GM21515 (cell line): ENCODE data around the gene PRELID3B.
"Not testable (repeated sequence)": the region's sequence is repeated elsewhere in the genome, so short reads cannot be mapped to it uniquely, and the experiment has no call there.

ENCODE experiments used
- ATAC-seq: cut with Tn5 transposase; IDR thresholded peaks from one replicate; pipeline ENCODE4 v1.9.1; 2021; ENCODE audit not compliant: unreplicated experiment

Gene PRELID3B

GRCh38 chr20:59050437-59050836, 7.9 kb upstream of the PRELID3B start:
- no peak for ATAC-seq

GRCh38 chr20:59048681-59049030, 6.1 kb upstream of the PRELID3B start:
- no peak for ATAC-seq

DNA sequence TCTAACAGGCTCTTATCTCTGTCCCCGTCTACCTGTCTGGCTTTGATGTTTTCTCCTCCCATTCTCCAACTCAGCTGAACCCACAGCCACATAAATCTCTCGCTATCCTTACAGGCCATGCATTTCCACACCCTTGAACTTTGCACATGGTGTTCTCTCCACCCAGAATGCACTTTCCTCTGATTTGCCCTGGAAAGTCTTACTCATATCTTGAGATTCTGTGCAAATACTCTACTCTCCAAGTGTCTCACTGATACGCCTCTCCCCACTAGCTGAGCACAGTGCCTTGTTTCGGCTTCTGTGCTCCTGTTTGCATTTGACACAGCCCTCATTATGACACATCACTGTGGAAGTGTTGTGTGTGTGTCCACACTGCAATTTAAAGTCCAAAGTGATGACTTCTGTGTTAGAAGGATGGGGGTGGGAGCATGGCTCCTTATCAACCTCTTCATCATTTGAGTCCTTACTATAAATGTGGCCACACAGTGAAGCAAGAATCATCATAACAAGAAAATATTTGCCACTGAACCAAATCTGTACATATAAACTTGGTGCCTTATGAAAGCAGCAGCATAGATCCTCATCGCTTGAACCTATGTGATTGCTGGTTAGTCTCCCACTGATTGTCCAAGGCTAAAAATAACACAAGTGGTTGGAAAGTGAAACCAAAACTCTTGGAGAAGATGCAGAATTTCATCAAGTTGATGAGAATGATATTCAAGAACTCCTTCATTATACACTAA, 5.5 kb upstream of the PRELID3B start:
- ATAC-seq: no peak

- no peak for ATAC-seq
Observed at GRCh38 chr20:59046862-59047261, 4.3 kb upstream of the PRELID3B start.

DNA sequence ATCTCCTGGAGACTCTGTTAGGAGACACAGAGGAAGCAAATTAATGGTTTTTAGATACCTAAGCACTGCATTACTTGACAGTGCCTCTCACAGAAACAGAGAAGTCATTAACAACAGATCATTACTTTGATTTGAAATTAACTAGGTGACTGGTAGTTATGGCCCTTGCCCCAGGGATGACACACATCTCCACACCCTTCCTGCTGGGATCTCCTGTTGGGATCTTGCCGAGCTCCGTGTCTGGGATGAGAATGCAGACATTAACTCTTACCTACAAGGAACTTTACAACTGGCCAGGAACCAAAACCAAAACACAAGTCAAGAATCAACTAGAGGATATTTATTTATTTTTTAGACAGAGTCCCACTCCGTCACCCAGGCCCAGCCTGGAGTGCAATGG, 2.2 kb upstream of the PRELID3B start:
- ATAC-seq: no peak

GRCh38 chr20:59044295-59044694, 1.7 kb upstream of the PRELID3B start:
- ATAC-seq: no peak

DNA sequence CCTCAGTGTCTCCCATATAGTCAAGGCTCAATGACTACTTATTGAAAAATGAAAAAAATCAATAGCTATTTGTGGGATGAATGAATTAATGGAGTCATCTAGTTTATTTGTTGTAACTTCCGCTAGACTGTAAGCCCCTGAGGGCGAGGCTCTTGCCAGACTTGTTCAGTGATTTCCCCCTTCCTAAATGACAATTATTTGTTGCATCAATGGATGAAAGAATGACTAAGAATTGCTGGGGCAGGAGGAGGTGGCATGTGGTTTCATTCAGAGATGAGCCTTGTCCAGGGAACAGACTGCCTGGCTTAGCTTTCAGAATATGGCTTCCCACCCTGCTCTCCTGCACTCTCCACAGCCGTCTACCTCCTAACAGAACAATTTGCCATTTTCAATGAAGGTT, 1.1 kb upstream of the PRELID3B start:
- no peak for ATAC-seq

GRCh38 chr20:59042796-59043631, 428 bp upstream of the PRELID3B start:
- peak; percentile 93 for ATAC-seq

DNA sequence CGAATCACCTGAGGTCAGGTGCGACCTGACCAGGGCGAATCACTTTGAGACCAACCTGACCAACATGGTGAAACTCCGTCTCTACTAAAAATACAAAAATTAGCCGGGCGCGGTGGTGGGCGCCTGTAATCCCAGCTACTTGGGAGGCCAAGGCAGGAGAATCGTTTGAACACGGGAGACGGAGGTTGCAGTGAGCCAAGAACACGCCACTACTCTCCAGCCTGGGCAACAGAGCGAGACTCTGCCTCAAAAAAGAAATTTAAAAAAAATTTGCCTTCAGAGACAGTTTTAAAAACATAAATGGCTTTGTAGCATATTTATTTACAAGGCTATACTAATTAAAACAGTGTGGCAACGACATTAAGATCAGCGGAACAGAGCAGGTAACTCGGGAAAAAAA, 1.1 kb downstream of the PRELID3B start:
- ATAC-seq: not testable (repeated sequence)

DNA sequence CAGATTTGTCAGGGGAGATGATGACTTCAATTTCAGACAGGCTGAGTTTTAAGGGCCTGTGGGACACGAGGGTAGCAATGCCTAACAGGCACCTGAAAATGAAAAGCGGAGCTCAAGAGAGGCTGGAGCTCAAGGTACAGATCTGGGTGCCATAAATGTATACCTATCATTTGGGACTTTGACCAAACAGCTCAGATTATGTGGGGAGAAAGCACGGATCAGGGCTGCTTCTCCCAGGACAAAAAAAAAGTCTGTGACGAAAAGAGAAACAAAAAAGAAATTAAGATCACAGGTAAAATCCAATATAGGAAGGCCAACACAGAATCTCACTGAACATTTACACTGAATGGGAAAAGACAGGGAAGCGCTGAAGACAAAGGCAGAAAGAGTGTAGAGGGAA, 1.9 kb downstream of the PRELID3B start:
- no peak for ATAC-seq

GRCh38 chr20:59039233-59039632, 3.4 kb downstream of the PRELID3B start:
- ATAC-seq: no peak

DNA sequence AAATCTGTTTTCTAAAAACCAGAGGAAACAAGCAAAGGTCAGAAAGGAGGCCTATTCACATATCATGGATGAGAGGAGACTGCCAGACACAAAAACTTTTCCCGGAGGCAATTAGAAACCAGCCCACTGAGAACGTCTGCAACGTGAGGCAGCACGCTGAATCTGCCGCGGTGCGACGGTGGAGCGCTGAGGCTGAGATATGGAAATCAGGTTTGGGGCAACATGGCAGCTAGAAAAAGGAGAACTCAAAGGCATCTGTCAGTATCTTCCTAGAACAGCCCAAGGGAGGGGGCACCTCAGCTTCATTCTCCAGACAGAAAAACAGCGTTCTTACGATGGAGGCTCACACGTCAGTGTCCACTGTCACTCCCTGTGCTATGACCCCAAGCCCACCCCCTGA, 5.2 kb downstream of the PRELID3B start:
- no peak for ATAC-seq

GRCh38 chr20:59035381-59035780, 7.2 kb downstream of the PRELID3B start:
- ATAC-seq: no peak

- no peak for ATAC-seq
Observed at GRCh38 chr20:59033616-59034165, 8.9 kb downstream of the PRELID3B start.

GRCh38 chr20:59033093-59033492, 9.5 kb downstream of the PRELID3B start:
- ATAC-seq: no peak

- no peak for ATAC-seq
Observed at GRCh38 chr20:59032713-59033059, 9.9 kb downstream of the PRELID3B start.

DNA sequence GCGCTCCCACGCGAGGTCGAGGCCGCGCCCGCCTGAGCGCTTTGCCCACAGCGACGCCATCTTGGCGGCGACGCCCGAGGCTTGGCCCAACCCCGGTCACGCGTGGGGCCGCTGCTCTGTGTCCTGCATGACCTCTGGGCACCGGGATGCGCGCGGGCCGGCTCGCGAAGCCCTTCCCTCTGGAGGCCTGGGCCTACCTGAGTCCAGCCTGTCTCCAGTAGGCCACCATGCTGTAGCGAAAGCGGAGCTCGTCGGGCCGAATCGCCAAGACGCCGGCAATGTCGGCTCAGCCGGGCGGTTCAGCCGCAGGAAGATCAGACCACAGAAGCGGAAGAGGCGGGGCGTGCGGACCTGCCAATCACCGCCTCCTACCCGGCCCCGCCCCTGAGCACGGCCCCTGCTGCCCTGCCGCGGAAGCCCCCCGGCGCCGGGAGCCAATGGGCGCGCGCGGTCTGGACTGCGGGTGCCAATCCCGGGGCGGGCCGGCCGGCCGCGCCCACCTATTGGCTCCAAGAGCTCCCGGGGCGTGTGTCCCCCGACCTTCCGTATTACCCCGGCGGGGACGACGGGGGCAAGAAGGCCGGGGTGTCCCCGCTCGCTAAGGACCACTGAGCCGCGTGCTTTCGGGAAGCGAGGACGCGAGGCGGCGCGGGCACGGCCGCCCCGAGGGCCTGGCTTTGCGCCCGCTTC, 10.4 kb downstream of the PRELID3B start, which contains the start of gene ATP5F1E:
Gene ATP5F1E, minus strand, starts transcription at position 313 of the 690 bp plus-strand sequence. Its CDS starts 84 bp downstream, at position 229.
- peak; percentile 89 for ATAC-seq

DNA sequence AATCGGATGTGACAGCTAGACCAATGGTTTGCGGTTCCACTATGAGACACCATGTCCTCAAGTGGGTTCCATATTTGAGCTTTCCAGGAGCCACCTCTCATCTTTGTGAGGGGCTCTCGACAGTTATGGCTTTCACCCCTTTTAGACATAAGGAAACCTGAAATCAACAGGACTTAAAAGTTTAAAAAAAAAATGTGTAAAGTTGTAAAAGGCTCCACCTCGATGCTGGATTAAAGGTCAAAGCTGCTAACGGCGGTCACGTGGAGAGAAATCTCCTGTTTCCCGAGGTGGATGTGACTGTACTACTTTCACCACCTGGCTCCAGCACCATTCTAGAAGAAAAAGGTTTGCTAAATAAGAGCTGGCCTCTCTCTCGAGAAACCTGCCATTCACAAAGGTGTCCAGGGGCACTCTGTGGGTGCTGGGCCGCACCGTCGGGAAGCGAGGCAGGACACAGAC, 11.0 kb downstream of the PRELID3B start:
- no peak for ATAC-seq

GRCh38 chr20:59030911-59031563, 11.5 kb downstream of the PRELID3B start:
- ATAC-seq: no peak

DNA sequence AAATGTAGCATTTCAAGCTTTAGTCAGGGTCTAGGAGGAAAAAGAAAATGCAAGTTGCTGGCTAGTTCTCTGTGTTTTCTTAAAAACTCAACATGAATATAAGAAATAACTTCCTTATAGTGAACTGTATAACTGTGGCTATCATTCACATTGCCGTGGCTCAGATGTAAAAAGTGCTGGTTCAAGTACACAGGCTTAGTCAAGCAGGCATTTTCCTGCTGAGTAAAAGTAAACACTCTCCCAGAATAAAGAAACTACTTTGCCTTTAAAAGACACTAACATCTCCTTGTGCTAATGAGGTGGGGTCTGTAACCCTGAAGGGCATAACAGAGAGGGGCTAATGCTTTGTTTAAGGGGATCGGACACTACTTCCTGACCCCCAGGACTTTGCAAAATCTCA, 13.8 kb downstream of the PRELID3B start:
- no peak for ATAC-seq
